HG03457 (cell line): Measurements from ENCODE around the gene NRDC.
"Not testable (repeated sequence)": the region's sequence is repeated elsewhere in the genome, so short reads cannot be mapped to it uniquely, and the experiment has no call there.

Experiments
- ATAC-seq: cut with Tn5 transposase; IDR thresholded peaks from one replicate; pipeline ENCODE4 v1.9.1; 2021; ENCODE audit warnings: moderate number of reproducible peaks; ENCODE audit not compliant: unreplicated experiment

The NRDC gene

DNA sequence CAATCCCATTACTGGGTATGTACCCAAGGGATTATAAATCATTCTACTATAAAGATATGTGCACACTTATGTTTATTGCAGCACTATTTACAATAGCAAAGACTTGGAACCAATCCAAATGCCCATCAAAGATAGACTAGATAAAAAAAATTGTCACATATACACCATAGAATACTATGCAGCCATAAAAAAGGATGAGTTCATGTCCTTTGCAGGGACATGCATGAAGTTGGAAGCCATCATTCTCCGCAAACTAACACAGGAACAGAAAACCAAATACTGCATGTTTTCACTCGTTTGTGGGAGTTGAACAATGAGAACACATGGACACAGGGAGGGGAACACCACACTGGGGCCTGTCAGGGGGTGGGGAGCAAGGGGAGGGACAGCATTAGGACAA, 16.2 kb upstream of the NRDC start:
- not testable (repeated sequence) for ATAC-seq

- ATAC-seq: peak; percentile 13
Observed at GRCh38 chr1:51878308-51878615, 265 bp downstream of the NRDC start.

DNA sequence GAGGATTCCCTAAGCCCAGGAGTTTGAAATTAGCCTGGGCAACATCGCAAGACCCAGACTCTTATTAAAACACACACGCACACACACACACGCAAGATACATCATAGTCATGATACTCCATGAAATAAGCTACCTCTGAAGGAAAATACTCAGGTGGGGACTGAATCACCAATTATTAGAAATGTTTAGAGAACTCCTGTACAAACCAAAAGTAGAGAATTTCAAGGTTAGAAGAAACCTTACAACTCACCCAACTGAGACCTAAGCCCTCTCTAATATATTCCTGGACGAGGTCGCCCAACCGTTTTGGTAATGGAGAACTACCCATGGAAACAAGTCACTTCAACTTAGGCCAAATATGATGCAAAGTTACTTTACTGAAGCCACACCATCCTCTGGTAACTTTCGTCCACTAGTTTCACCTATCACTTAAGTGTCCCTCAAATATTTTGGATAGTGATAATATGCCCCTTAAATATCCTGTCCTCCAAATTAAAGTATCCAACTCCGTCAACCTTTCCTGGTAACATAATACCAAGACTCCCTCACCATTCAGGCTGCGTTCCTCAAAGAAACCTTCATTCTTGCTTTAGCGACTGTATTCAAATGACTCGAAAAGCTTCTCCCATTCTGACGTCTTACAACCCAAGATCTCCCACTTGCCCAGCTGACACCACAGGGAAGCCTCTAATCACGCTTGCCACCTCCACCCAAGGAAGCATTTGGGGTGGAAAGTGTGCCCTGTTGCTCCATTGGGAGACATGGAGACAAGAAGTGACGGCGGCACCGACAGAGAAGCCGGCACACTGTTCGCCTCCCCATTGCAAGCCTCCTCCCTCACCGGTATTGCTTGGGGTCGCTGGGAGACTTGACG, 856 bp downstream of the NRDC start:
- ATAC-seq: no peak

GRCh38 chr1:51875836-51876235, 2.7 kb downstream of the NRDC start:
- ATAC-seq: no peak

DNA sequence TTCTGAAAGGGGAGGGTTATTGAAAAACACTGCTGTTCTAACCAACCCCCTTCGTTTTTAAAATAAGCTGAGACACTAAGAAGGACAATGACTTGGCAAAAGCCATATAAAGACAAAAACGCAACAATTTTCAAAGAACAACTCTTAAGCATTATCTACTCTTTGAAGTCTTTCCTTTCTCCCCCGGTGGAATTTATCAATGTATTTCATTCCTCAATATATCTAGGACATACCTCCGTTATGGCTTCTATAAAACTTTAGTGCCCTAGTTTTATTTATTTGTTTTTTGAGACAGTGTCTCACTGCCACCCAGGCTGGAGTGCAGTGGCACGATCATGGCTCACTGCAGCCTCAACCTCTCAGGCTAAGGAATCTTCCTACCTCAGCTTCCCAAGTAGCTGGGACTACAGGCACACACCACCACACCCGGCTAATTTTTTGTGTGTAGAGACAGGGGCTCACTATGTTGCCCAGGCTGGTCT, 3.2 kb downstream of the NRDC start:
- no peak for ATAC-seq

GRCh38 chr1:51873270-51873669, 5.3 kb downstream of the NRDC start:
- ATAC-seq: not testable (repeated sequence)

DNA sequence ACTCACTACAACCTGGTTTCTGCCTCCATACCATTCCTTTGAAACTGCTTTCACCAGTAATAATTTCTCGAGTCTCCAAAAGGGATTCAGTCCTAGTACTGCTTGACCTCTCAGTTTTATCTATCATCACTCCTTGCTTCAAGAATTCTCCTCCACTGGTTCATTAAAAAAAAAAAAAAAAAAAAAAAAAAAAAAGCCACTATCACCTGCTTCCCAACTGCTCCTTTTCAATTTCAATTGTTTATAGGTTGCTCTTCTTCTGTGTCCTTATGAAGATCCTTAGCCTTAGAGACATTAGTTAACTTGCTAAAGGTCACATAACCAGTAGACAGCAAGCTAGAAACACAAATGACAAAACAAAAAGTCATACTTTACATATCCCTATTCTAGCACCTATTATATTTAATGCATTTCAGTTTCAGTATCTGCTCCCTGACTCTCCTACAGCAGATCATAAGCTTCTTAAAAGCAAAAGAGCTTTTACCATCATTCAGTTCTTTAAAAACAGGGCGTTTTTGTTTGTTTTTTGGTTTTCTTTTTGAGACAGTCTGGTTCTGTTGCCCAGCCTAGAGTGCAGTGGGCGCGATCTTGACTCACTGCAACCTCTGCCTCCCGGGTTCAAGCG, 7.1 kb downstream of the NRDC start:
- ATAC-seq: no peak

- no peak for ATAC-seq
Observed at GRCh38 chr1:51870603-51871350, 7.8 kb downstream of the NRDC start.

- no peak for ATAC-seq
Observed at GRCh38 chr1:51867479-51868232, 10.9 kb downstream of the NRDC start.

- no peak for ATAC-seq
Observed at GRCh38 chr1:51863384-51863783, 15.1 kb downstream of the NRDC start.

DNA sequence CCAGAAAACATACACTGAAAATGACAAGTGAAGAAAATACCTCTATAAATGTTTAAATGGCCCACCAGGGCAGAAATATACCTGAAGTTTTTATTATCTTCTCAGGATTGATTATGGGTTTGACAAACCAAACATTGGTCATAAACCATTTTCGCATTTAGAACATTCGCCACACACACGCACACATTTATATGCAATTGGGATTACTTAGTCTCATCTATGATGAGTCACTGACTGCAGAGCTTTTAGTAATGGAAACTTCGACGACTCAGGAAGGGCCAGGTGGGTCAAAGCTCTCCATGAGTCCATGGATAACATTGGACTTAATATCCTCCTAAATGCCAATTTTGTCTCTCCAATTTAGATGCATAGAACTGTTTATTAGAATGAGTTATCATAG, 16.9 kb downstream of the NRDC start:
- no peak for ATAC-seq

DNA sequence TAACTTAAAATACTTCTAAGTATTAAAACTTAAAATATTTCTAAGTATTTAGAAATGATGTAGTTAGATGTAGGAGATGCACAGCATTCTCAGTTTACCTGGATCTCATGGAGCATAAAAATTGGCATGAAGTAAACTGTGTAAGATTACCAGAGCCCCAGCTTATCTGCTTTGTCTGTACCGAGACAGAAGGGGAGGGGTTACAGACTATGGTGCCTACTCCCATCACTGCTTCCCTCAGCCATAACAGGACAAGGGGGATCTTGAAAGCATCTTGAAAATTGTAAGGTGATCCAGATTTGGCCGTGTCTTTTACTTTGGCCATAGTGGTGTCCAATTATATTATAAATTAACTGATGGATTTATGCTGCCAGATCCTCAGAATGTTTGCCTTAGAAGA, 18.8 kb downstream of the NRDC start:
- no peak for ATAC-seq

GRCh38 chr1:51859333-51859732, 19.2 kb downstream of the NRDC start:
- ATAC-seq: no peak

- no peak for ATAC-seq
Observed at GRCh38 chr1:51858892-51859291, 19.6 kb downstream of the NRDC start.

GRCh38 chr1:51856745-51857144, 21.8 kb downstream of the NRDC start:
- no peak for ATAC-seq

DNA sequence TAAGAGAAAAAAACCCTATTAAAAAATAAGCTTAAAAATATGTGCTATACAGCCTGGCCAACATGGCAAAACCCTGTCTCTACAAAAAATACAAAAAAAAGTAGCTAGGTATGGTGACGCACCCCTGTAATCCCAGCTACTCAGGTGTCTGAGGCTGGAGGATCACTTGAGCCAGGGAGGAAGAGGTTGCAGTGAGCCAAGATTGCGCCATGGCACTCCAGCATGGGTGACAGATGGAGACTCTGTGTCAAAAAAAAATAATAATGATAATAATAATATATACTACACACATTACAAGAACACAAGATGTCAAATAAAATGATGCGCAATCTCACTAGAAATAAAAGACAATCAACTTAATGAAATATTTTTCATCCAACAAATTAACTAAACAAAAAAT, 22.9 kb downstream of the NRDC start:
- no peak for ATAC-seq

- ATAC-seq: no peak
Observed at GRCh38 chr1:51853360-51853759, 25.2 kb downstream of the NRDC start.

DNA sequence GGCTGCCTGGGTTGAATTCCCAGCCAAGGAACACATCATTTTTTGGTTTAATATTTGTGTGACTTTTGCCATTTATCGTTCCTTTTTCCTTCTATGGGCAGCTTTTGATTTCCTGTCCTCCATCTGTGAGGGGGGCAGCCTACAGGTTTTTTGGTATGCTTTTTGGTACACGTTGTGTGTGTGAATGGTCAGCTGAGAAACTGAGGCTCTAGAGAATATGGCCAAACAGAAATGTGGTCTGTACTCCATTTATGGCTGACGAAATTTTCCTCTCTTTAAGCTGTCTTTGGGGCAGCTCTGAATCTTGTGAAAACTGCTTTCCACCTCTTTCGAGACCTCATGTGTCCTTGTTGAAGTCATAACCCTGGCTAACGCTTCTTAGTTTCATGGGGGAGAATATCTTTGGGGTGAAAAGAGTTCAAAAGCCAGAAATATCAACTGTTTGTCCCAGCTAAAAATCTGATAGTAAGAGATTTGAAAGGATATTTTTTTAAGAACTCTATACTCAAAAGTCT, 26.6 kb downstream of the NRDC start:
- no peak for ATAC-seq

DNA sequence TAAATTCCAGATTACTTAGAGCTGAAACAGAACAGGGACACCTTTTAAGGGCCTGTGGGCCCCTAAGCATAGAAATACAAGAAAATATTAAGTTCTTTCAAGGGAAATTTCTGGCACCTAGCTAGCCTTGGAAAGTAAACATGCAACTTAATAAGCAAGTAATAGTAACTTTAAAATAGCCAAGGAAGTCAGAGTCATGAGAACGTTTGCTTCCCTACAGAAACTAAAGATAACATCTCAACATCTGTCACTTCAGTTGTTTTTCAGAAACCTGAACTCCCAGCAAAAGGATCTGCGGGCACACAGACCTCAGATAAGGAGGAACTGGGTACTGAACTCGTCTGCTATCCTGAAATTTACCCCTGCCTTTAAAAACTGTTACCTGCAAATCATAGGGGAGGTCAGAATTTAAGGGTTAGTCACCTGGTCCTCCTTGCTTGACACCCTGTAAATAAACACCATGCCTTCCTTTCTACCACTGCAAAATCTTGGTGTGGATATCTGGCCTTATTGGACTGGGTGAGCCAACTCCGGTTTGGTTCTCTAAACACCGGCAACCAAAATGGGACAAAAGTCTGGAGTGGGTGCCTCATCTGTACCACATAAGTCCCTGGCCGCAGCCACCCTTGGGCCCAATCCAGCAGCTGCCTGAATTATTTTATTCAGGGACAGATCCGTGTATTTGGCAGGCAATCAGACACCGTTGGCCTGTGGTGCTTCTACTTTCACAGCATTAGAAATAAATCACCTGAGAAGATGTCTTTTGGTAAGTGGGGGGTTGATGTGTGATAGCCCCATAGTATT, 27.9 kb downstream of the NRDC start:
- no peak for ATAC-seq

DNA sequence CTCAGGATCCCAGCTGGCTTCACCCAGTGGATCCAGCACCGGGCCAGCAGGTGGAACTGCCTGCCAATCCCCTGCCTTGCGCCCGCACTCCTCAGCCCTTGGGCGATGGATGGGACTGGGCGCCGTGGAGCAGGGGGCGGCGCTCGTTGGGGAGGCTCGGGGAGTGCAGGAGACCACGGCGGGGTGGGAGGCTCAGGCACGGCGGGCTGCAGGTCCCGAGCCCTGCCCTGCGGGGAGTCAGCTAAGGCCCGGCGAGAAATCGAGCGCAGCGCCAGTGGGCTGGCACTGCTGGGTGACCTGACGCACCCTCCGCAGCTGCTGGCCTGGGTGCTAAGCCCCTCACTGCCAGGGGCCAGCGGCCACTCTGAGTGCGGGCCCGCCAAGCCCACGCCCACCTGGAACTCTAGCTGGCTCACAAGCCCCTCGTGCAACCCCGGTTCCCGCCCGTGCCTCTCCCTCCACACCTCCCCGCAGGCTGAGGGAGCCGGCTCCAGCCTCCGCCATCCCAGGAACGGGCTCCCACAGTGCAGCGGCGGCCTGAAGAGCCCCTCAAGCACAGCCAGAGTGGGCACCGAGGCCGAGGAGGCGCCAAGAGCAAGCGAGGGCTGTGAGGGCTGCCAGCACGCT, 31.1 kb downstream of the NRDC start:
- ATAC-seq: no peak
